ENCODE measurements around the gene ST3GAL3. TPM values are rescaled to one million over a fixed set of nuclear protein-coding genes. Genes with fewer than 3 reads are reported as not detected.

Gene ST3GAL3
- total RNA-seq, 4 donors from 2014 or later: 4.4 to 19.0 (median 6.1) TPM

DNA sequence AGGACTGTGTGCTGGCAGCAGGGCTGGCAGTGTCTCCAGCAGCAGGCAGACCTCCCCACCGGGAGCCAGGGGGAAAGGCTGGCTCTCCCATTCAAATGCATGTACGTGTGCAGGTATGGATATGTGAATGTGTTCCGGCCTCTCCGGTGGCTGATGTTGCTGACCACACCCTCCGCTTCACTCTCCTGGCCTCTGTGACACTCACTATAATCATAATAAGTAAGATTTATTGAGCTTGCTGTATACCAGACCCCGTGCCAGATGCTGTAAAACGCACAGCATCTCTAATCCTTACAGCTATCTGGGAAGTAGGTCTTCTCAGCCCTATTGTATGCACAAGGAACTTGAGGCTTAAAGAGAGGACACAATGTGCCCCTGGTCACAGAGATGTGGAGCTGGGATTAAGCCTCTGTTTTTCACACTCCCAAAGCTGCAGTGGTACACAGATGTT lies 205.7 kb downstream of the ST3GAL3 start:
- no peaks in the 10 kb centered on the region for H3K27me3 ChIP-seq
- DNase-seq: no peak
- no peak overlapping the region for H3K4me3 ChIP-seq
- H3K27ac ChIP-seq: no peak overlapping the region
- H3K4me1 ChIP-seq: peaks cover 0 to 9% (median 0%) of the 10 kb centered on the region in 4 donors
- TF ChIP-seq POLR2A (IDR thresholded peaks at IDR 0.05): no peak
- TF ChIP-seq, protein P1, sequence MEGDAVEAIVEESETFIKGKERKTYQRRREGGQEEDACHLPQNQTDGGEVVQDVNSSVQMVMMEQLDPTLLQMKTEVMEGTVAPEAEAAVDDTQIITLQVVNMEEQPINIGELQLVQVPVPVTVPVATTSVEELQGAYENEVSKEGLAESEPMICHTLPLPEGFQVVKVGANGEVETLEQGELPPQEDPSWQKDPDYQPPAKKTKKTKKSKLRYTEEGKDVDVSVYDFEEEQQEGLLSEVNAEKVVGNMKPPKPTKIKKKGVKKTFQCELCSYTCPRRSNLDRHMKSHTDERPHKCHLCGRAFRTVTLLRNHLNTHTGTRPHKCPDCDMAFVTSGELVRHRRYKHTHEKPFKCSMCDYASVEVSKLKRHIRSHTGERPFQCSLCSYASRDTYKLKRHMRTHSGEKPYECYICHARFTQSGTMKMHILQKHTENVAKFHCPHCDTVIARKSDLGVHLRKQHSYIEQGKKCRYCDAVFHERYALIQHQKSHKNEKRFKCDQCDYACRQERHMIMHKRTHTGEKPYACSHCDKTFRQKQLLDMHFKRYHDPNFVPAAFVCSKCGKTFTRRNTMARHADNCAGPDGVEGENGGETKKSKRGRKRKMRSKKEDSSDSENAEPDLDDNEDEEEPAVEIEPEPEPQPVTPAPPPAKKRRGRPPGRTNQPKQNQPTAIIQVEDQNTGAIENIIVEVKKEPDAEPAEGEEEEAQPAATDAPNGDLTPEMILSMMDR (IDR thresholded peaks at IDR 0.05): no peak
- H3K9me3 ChIP-seq: no peaks in the 10 kb centered on the region
- no peaks in the 10 kb centered on the region for H3K36me3 ChIP-seq

DNA sequence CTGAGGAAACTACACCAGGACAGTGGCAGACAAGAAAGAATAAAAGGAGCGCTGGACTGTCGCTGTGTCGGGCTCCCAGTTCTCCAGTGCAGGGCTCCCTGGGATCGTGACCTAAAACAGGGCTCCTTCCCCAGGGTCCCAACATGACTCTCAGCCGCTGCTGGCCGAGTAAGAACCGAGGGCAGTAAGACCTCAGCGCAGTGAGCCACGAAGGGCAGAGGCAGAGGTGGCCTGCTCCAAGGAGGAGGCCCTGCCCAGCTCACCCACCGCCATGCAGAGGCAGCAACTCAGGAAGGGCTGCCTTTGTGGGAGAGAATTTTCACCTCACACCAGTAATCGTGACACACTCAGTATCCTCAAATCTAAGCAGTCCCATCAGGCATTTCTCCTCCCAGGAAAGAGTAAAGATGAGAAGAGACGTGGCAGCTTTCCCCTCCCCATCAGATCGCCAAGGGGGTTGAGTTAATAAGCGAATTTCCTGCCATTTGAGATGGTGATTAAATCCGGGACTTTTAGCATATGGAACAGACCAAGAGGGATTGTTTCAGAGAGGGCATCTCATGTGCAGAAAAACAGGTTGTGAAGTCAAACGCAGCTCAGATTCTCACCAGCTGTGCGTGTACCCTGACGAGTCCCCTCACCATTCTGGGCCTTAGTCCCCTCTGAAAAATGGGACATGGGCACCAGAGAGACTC lies 206.5 kb downstream of the ST3GAL3 start:
- no peaks in the 10 kb centered on the region for H3K27me3 ChIP-seq
- TF ChIP-seq, protein P1 (IDR thresholded peaks at IDR 0.05): no peak
- no peak for TF ChIP-seq POLR2A (IDR thresholded peaks at IDR 0.05)
- H3K36me3 ChIP-seq: no peaks in the 10 kb centered on the region
- peaks cover 0 to 9% (median 0%) of the 10 kb centered on the region in 4 donors for H3K4me1 ChIP-seq
- no peak overlapping the region for H3K27ac ChIP-seq
- DNase-seq: no peak
- H3K4me3 ChIP-seq: no peak overlapping the region
- H3K9me3 ChIP-seq: no peaks in the 10 kb centered on the region

DNA sequence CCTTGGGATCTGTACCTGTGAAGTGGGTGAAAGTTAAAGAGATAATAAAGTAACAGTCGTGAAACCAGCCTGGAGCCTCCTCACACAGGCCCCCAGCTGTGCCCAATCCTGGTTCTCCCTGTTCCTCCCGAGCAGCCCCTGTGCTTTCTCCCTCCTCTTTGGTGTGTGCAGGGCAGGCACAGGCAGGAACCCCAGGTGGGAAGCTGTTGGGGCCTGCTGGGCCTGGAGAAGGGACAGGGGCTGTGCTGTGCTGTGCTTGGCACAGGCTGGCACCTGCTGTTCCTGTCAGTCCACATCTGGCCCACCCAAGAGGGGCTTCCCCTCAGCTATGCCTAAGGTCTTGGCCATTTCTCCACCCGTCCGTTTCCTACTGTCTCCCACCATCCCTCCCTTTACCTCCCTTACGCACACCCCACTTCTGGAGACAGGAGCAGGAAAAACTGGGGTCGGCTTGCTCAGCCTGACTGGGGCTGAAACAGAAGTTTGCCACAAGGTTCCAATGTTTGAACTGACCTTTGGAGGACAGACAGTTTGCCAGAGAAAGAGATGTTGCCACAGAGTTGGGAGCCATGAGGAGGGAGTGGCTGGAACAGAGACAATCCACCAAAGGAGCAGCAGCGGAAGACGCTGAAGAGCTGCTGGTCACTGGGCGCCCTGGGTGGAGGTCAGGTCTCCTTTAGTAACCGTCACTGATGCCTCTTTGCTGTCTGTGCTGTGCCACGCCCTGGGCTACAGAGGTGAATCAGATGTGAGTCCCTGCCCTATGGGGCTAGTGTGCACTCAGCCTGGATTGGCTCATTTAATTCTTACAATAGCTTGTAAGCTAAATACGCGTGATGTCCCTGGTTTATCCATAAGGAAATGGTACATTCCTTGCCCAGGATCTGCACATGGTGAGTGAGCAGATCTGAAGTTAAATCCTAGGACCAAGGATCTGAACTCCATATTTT lies 207.5 kb downstream of the ST3GAL3 start:
- Histone ChIP-seq H3K36me3 (no peaks in the 10 kb centered on the region), H3K9me3 (no peaks in the 10 kb centered on the region), H3K27ac (no peak overlapping the region), H3K4me3 (no peak overlapping the region), H3K4me1 (peaks cover 0 to 9% (median 0%) of the 10 kb centered on the region in 4 donors), H3K27me3 (no peaks in the 10 kb centered on the region)
- TF ChIP-seq, protein P1 (IDR thresholded peaks at IDR 0.05): no peak
- no peak for TF ChIP-seq POLR2A (IDR thresholded peaks at IDR 0.05)
- DNase-seq: no peak

DNA sequence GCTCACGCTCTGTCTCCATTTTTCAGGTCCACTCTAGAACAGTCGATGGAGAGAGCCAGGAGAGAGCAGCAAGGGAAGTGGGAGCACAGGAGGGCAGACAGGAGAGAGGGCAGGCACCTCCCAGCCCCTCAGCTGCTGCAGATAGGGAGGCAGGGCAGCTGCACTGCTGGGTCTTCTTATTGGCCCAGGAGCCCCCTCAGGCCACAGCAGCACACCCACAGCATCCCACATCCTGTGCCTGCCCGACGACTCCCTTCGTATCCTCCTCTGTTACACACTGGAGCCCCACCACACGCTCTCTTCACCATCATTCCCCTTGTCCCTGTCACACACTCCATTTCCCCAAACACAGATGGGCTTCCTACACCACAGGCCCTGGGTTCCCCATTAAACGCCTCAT lies 212.6 kb downstream of the ST3GAL3 start:
- Histone ChIP-seq H3K9me3 (no peaks in the 10 kb centered on the region), H3K27ac (no peak overlapping the region), H3K27me3 (no peaks in the 10 kb centered on the region), H3K4me3 (no peak overlapping the region), H3K36me3 (no peaks in the 10 kb centered on the region), H3K4me1 (no peaks in the 10 kb centered on the region)
- TF ChIP-seq, protein P1 (IDR thresholded peaks at IDR 0.05): no peak
- DNase-seq: no peak

DNA sequence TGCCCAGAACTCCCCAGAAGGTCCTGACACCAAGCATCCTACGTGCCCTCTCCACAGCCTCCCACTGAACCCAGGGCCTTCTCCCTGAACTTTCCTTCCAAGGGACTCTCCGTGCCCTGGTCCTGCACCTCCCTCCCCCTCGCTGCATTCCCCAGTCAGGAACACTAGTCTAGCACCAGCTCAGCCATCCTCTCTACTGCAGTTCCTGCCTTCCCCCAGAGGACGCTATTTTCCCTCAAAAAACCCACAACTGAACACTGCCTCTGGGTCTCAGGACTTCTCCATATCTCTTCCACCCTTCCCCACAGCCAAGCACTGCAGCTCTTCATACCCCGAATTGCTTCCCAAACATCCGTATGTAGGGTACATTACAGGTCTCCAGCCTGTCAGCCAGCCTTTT lies 213.7 kb downstream of the ST3GAL3 start:
- no peaks in the 10 kb centered on the region for H3K27me3 ChIP-seq
- H3K36me3 ChIP-seq: no peaks in the 10 kb centered on the region
- H3K9me3 ChIP-seq: no peaks in the 10 kb centered on the region
- no peak for DNase-seq
- H3K4me3 ChIP-seq: no peak overlapping the region
- H3K27ac ChIP-seq: no peak overlapping the region
- TF ChIP-seq POLR2A (IDR thresholded peaks at IDR 0.05): no peak
- TF ChIP-seq, protein P1 (IDR thresholded peaks at IDR 0.05): no peak
- no peaks in the 10 kb centered on the region for H3K4me1 ChIP-seq

All from Peyer's patch (tissue), 4 donors.